Measurements from ENCODE around the gene SFRP5.

DNA sequence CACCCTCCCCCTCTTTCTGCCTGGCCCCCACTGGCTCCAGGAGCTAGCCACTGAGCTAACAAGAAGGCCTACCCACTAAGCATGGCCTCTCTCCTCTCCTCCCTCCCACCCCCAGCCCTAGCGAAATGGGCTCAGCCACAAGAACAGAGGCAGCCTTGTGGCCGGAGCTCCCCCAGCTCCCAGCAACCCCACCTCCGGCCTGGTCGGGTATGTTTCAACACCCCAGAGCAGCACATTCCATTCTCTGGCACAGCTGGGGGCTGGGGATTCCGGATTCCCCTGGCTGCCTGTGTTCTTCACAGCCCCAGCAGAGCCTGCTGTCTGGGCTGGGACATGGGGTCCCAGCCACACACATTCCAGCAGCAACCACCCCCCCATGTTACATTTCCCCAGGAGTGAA lies 9.0 kb downstream of the SFRP5 start:
- TF ChIP-seq, protein P1, sequence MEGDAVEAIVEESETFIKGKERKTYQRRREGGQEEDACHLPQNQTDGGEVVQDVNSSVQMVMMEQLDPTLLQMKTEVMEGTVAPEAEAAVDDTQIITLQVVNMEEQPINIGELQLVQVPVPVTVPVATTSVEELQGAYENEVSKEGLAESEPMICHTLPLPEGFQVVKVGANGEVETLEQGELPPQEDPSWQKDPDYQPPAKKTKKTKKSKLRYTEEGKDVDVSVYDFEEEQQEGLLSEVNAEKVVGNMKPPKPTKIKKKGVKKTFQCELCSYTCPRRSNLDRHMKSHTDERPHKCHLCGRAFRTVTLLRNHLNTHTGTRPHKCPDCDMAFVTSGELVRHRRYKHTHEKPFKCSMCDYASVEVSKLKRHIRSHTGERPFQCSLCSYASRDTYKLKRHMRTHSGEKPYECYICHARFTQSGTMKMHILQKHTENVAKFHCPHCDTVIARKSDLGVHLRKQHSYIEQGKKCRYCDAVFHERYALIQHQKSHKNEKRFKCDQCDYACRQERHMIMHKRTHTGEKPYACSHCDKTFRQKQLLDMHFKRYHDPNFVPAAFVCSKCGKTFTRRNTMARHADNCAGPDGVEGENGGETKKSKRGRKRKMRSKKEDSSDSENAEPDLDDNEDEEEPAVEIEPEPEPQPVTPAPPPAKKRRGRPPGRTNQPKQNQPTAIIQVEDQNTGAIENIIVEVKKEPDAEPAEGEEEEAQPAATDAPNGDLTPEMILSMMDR (IDR thresholded peaks at IDR 0.05; ENCODE audit: low read length) = no peak
- TF ChIP-seq EZH2 (IDR thresholded peaks at IDR 0.05; ENCODE audit: borderline replicate concordance, low read length) = no peak
